ENCODE data around the gene DBNL.

DBNL gene

GRCh38 chr7:44045226-44046014 is 918 bp downstream of the DBNL start:
- peak in 1 of 2 experiments; percentile 9 for DNase-seq

- peak; percentile 73 to 82 for DNase-seq
Observed at GRCh38 chr7:44046321-44047061, 2.0 kb downstream of the DBNL start.

- no peak for DNase-seq
Observed at GRCh38 chr7:44048031-44048795, 3.7 kb downstream of the DBNL start.

- DNase-seq, result no peak
Observed at GRCh38 chr7:44050121-44050914, 5.8 kb downstream of the DBNL start.

- no peak for DNase-seq
Observed at GRCh38 chr7:44050915-44051560, 6.5 kb downstream of the DBNL start.

GRCh38 chr7:44051611-44052220 is 7.2 kb downstream of the DBNL start:
- DNase-seq, result no peak

GRCh38 chr7:44052771-44053365 is 8.4 kb downstream of the DBNL start:
- no peak for DNase-seq

- no peak for DNase-seq
Observed at GRCh38 chr7:44056681-44057080, 12.2 kb downstream of the DBNL start.

- DNase-seq, result no peak
Observed at GRCh38 chr7:44057181-44057848, 12.8 kb downstream of the DBNL start.

- no peak for DNase-seq
Observed at GRCh38 chr7:44057849-44058758, 13.6 kb downstream of the DBNL start.

- DNase-seq, result no peak
Observed at GRCh38 chr7:44058759-44059218, 14.3 kb downstream of the DBNL start.

GRCh38 chr7:44059219-44060090 is 15.0 kb downstream of the DBNL start:
- no peak for DNase-seq

GRCh38 chr7:44060091-44060947 is 15.8 kb downstream of the DBNL start:
- no peak for DNase-seq

GRCh38 chr7:44060948-44061644 is 16.6 kb downstream of the DBNL start:
- no peak for DNase-seq

- no peak for DNase-seq
Observed at GRCh38 chr7:44061645-44062179, 17.2 kb downstream of the DBNL start.

GRCh38 chr7:44062180-44062902 is 17.8 kb downstream of the DBNL start:
- DNase-seq, result no peak
